Nephron progenitor cell (in vitro differentiated cells): ENCODE data around the gene TMUB1.

Experiments used
- DNase-seq: peaks from one replicate; pipeline ENCODE4 v3.0.0; 2021
- H3K27ac Mint-ChIP-seq: 2 replicates; pipeline ENCODE4 v1.8.0; 2021; ENCODE audit warnings: mild to moderate bottlenecking, moderate library complexity, mixed read lengths
- H3K27me3 Mint-ChIP-seq: 2 replicates; pipeline ENCODE4 v1.8.0; 2021; ENCODE audit warnings: mild to moderate bottlenecking, low read depth, mixed read lengths; ENCODE audit not compliant: poor library complexity
- H3K36me3 Mint-ChIP-seq: 2 replicates; pipeline ENCODE4 v1.8.0; 2021; ENCODE audit warnings: low read depth, mixed read lengths
- H3K4me1 Mint-ChIP-seq: 2 replicates; pipeline ENCODE4 v1.8.0; 2021; ENCODE audit warnings: mixed read lengths
- H3K4me3 Mint-ChIP-seq: 2 replicates; pipeline ENCODE4 v1.8.0; 2021; ENCODE audit warnings: mild to moderate bottlenecking, moderate library complexity, mixed read lengths
- H3K9me3 Mint-ChIP-seq: 2 replicates; pipeline ENCODE4 v1.8.0; 2021; ENCODE audit warnings: mild to moderate bottlenecking, moderate library complexity, mixed read lengths
- TF ChIP-seq, protein P1 (sequence below): fragments of 200-600 bp; sonication (generic); IDR thresholded peaks from 2 replicates; pipeline ENCODE4 v1.5.0; 2021; ENCODE audit warnings: antibody characterized with exemption

TMUB1 gene

DNA sequence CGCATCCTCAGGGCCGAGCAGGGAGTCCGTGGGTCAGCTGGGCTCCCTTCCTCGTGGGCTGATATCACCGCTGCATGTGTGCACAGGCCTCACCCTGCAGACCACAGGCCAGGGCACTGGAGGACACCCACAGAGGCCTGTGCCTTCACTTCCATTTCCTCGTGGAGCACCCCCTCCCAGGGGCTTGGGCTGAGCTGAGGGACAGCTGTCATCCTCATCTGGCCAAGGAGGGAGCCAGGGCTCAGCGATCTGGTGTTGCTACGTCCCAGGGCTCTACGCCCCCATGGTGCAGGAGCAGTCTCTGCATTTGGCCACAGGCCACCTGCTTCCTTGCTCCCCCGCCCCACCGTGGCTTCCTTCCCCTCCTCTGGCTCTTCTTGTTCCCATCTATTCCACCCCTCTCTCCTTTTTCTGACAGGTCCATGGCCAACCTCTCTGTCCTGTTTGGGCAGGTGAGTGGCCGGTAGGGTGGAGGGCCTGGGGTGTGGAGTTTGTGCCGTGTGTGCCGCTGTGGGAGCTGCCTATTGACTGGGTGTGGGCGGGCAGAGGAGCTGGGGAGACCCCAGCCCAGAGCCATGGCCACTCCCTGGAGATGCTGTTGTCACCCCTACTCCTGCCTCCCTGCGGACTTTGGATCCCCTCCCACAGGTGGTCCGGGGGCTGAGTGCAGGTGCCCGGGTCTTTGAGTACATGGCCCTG lies 43.3 kb downstream of the TMUB1 start:
- H3K9me3 Mint-ChIP-seq = no peaks in the 10 kb centered on the region
- peak overlapping the region; percentile 64 for H3K27ac Mint-ChIP-seq
- H3K27me3 Mint-ChIP-seq = peaks cover 8% of the 10 kb centered on the region
- DNase-seq = no peak
- H3K36me3 Mint-ChIP-seq = no peaks in the 10 kb centered on the region
- TF ChIP-seq, protein P1, sequence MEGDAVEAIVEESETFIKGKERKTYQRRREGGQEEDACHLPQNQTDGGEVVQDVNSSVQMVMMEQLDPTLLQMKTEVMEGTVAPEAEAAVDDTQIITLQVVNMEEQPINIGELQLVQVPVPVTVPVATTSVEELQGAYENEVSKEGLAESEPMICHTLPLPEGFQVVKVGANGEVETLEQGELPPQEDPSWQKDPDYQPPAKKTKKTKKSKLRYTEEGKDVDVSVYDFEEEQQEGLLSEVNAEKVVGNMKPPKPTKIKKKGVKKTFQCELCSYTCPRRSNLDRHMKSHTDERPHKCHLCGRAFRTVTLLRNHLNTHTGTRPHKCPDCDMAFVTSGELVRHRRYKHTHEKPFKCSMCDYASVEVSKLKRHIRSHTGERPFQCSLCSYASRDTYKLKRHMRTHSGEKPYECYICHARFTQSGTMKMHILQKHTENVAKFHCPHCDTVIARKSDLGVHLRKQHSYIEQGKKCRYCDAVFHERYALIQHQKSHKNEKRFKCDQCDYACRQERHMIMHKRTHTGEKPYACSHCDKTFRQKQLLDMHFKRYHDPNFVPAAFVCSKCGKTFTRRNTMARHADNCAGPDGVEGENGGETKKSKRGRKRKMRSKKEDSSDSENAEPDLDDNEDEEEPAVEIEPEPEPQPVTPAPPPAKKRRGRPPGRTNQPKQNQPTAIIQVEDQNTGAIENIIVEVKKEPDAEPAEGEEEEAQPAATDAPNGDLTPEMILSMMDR = no peak
- H3K4me3 Mint-ChIP-seq = no peak overlapping the region
- H3K4me1 Mint-ChIP-seq = peaks cover 17% of the 10 kb centered on the region

DNA sequence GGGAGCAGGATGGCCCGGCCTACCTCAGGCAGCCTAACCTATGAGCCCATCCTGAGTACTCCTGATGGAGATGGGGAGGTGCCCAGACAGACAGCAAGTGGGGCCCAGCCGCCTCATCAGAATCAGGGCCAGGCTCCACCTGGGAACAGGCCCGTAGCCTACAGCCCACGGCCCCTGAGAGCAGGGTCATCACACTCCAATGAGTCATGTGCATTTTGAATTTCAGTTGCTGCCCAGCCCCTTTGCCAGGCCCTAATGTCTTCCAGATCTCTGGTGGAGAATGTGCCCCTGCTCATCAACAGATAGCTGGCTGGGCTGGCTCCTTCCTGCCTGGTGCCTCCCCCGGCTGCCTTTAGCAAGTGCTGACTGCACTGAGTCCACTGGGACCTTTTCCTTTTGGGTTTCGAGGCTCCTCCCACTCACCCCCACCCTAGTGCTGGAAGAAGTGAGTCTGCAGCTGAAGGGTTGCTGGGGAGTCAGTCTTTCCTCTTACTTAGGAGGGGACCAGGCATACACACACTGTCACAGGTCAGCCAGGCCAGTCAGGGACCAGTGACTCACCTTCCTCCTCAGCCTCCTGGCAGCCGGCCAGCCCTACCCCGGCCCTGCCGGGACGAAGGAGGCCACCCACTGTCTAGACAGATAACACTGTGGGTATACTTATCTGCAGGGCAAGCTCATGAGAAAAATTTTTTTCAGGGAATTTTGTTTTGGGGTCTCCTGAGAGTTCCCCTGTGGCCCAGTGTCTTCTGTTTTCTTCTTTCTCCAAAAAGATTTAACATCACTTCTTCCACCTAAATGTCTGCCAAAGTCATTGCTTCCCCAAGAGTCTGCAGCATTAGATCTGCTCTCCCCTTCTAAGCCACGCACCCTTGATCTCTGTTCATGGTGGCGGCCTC lies 44.1 kb downstream of the TMUB1 start:
- Mint-ChIP-seq H3K4me1 (peaks cover 17% of the 10 kb centered on the region), H3K4me3 (no peak overlapping the region), H3K27ac (peak overlapping the region; percentile 88), H3K36me3 (no peaks in the 10 kb centered on the region), H3K27me3 (peaks cover 8% of the 10 kb centered on the region), H3K9me3 (no peaks in the 10 kb centered on the region)
- peak; percentile 28 for DNase-seq
- TF ChIP-seq, protein P1 = no peak

DNA sequence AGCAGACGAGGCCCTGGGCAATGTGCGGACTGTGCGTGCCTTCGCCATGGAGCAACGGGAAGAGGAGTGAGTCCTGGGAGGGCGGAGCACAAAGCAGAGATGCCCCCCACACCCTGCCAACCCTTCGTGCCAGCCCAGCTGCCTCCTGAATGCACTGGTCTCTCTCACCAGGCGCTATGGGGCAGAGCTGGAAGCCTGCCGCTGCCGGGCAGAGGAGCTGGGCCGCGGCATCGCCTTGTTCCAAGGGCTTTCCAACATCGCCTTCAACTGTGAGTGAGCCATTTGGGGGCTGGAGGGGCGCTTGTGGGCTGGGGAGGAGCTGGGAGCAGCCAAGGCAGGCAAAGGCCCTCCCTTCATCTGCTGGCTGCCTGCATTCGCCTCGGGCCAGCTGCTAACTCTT lies 47.4 kb downstream of the TMUB1 start:
- Mint-ChIP-seq H3K9me3 (no peaks in the 10 kb centered on the region), H3K27me3 (peaks cover 5% of the 10 kb centered on the region), H3K36me3 (no peaks in the 10 kb centered on the region), H3K4me3 (no peak overlapping the region), H3K27ac (peak overlapping the region; percentile 78), H3K4me1 (peaks cover 17% of the 10 kb centered on the region)
- TF ChIP-seq, protein P1 = no peak
- no peak for DNase-seq

DNA sequence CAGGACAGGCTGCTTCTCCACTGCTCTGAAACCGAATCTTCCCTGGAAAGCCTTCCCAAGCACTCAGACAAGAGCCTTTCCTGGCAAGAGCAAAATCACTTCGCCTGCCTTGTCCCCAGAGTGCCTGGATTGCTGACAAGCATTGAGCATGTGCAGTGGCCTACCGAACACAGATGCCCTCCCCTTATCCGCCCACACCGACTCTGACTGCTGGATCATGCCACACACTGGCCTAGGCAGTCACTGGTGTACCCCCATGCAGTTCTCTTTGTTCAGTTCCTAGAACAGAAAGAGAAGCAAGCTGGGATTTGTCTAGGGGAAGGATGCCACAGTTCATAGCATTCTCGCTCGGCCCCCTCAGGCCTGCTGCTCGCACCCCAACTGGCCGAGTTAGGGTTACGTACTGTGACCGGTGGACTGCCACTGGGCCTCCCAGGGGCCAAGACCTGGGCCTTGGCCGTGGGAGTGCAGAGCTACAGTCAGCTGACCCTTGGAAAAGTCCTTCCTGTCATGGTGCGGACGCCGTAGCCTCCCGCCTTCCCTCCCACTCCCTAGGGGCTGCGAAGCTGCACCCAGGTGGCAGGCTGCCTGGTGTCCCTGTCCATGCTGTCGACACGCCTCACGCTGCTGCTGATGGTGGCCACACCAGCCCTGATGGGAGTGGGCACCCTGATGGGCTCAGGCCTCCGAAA lies 48.1 kb downstream of the TMUB1 start:
- TF ChIP-seq, protein P1 = no peak

DNA sequence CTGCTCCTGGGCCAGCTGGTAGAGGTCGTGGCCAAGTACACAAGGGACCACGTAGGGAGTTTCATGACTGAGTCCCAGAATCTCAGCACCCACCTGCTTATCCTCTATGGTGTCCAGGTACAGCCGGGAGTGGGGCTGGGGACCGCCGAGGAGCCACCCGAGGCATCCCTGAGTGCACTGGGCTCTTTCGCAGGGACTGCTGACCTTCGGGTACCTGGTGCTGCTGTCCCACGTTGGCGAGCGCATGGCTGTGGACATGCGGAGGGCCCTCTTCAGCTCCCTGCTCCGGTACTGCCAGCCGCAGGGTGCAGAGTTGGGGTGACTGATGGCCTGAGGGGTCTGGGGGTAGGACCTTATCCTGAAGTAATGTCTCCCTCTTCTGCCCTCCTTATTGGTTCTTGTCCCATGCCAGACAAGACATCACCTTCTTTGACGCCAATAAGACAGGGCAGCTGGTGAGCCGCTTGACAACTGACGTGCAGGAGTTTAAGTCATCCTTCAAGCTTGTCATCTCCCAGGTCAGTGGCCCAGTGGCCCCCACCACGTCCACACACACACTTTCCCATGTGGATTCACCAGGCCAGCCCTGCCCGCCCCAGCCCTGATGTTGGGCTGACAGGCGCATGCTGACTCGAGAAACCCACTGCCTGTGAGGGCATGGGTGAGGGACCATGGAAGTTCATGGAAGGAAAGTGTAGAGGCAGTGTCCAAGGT lies 48.8 kb downstream of the TMUB1 start:
- Mint-ChIP-seq H3K4me3 (no peak overlapping the region), H3K36me3 (no peaks in the 10 kb centered on the region), H3K27ac (no peak overlapping the region), H3K4me1 (peaks cover 10% of the 10 kb centered on the region), H3K27me3 (no peaks in the 10 kb centered on the region), H3K9me3 (no peaks in the 10 kb centered on the region)
- TF ChIP-seq, protein P1 = no peak
- DNase-seq = no peak

More for the DNA sequence above, 48.1 kb downstream of the TMUB1 start:
- Mint-ChIP-seq H3K4me1 (peaks cover 17% of the 10 kb centered on the region), H3K27ac (peak overlapping the region; percentile 78), H3K9me3 (no peaks in the 10 kb centered on the region), H3K27me3 (no peaks in the 10 kb centered on the region), H3K4me3 (no peak overlapping the region), H3K36me3 (no peaks in the 10 kb centered on the region)
- no peak for DNase-seq
